GM18505 (cell line): Measurements from ENCODE around the gene TENM4.

Experiments
- ATAC-seq: cut with Tn5 transposase; IDR thresholded peaks from one replicate; pipeline ENCODE4 v1.9.1; 2021; ENCODE audit not compliant: unreplicated experiment
- POLR2A ChIP-seq: IDR thresholded peaks from 4 replicates; pipeline ENCODE4 v1.6.1; 2011; ENCODE audit warnings: borderline replicate concordance; ENCODE audit not compliant: insufficient read depth, insufficient read length; ENCODE audit errors: extremely low read depth

TENM4 gene

DNA sequence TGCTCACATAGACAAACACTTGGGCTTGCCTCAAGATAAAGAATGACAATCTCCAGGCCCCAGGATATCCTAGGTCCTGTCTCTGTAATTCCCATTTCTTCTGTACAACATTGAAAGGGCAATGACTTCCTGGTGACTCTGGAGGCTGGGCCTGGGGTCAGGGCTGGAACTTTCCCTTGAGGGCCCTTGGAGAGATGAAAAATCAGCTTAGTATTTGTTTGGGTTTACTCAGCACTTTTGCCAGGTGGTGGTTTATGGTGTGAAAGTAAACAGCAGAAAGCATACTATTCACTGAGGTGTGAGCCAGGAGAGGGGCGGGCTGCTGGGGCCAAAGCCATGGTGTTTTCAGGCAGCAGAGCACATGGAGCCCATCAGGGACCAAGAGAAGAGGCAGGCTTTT, 651.5 kb downstream of the TENM4 start:
- no peak for TF ChIP-seq POLR2A
- no peak for ATAC-seq

DNA sequence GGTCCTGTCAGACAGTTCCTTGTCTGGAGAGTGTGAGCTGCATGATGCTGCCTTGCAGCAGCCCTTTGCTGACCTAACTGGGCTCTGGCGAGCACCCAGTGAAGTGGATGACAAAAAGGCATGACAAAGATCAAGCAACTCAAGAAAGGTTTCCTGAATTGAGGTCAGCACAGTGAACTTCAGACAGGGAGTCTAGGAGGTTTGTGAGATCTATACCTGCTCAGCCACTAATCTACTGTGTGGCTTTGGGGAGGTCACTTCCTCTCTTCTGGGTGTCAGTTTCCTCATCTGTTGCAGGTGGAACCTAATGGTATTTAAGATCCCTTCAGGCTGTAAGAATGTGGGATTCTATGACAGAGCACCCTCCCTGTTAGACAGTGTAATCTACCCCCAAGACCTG, 652.3 kb downstream of the TENM4 start:
- TF ChIP-seq POLR2A = no peak
- ATAC-seq = no peak

DNA sequence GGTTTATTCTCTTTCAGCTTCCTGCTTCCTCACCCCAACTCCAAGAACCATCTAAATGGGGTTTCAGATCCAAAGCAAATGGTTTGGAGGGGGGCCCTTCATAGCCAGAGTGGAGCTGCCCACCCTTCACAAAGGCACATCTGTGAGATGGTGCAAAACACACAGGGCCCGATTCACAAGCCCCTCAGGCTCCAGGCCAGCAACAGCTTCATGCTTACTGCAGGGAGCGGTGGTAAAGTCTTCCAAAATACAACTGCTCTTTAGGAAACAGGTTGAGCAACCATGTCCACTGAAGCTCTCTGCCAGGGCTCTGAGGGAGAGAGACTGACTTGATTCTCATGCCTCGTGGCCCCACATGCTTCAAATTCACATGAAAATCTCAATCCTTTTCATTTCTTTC, 653.1 kb downstream of the TENM4 start:
- no peak for ATAC-seq
- no peak for TF ChIP-seq POLR2A

- no peak for ATAC-seq
- TF ChIP-seq POLR2A = no peak
Measured at GRCh38 chr11:78786746-78787145, 654.1 kb downstream of the TENM4 start.

GRCh38 chr11:78786086-78786485, 654.7 kb downstream of the TENM4 start:
- no peak for ATAC-seq
- no peak for TF ChIP-seq POLR2A

DNA sequence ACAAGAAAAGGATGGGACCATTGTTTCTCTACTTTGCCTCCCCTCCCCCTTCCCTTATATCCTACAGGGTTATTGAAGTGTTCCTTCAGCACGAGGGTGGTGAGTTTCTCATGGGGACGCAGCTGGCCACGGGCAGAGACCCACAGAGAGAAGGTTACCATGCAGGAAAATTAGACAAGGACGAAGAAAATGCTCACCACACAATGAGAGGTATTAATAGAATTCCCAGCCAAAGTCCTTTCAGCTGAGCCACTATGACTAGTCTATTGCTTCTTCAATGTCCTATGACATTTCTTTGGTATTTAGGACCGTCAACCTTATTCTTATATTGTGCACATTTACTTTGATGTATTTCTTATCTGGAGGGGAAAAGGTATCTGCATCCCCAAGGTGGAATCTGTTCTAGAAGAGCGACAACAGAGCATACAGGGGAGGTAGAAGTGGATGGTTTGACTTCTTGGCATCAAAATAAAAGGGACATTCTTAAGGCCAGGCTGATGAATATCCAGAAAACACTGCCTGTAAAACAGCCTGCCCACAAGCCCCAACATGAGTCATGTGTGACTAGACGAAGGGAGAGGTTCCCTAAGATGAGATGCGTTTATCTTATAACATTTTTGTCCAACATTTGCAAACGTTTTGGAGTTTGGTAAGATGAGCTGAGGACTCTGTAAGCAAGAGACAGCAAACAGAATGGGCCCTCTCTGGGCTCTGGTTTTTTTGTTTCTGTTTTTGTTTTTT, 656.3 kb downstream of the TENM4 start:
- TF ChIP-seq POLR2A = no peak
- ATAC-seq = no peak

DNA sequence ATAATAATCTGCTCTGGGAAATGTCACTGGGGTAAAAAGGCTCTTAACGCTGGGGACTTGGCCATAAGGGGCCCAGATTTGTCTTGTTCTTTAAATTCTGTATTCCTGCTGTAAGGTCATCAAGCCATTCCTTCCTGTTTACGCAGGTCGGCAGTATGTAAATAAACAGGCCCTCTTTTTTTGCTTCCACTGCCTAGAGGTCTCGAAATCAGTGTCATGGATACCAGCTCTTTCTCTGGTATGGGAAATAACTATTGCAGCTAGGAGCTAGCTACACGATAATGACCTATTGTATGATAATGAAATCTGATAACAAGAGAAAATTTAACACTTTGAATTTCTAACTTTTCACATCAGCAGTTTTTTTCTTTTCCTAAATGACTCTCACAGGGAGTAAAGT, 657.0 kb downstream of the TENM4 start:
- no peak for ATAC-seq
- TF ChIP-seq POLR2A = no peak

- TF ChIP-seq POLR2A = no peak
Measured at GRCh38 chr11:78783301-78783700, 657.5 kb downstream of the TENM4 start.

DNA sequence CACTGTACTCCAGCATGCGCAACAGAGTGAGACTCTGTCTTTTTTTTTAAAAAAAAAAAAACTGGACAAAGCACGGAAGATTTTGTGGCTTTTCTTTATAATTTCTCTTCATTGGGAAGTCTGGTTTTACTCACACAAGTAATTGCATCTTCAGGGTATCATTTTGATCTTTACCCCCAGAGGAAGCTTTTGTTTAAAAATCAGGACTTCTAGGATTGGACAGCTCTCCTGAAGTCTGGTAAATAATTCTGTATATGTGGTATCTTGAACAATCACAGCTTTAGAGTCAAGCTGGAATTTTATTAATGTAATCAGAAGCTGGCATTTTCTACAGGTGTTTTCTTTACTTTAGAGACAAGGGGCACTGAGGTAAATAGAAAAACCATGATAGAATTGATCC, 658.1 kb downstream of the TENM4 start:
- TF ChIP-seq POLR2A = no peak
- ATAC-seq = no peak

More at GRCh38 chr11:78783301-78783700, 657.5 kb downstream of the TENM4 start:
- ATAC-seq = no peak

GRCh38 chr11:78780889-78781288, 659.9 kb downstream of the TENM4 start:
- no peak for TF ChIP-seq POLR2A
- ATAC-seq = no peak

DNA sequence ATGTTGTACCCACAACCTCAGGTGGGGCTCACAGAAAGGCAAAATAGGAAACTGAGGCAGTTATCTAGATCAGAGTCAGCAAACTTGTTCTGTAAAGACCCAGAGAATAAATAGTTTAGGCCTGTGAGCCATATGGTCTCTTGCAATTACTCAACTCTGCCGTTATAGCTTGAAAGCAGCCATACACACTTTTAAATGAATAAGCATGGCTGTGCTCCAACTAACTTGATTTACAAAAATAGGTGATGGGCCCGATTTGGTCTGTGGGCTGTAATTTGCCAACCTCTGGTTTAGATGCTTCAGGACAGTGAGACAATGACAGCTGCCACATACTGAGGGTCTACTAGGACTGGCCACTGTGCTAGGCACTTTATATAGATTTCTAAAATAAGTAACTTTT, 667.3 kb downstream of the TENM4 start:
- ATAC-seq = no peak
- no peak for TF ChIP-seq POLR2A

DNA sequence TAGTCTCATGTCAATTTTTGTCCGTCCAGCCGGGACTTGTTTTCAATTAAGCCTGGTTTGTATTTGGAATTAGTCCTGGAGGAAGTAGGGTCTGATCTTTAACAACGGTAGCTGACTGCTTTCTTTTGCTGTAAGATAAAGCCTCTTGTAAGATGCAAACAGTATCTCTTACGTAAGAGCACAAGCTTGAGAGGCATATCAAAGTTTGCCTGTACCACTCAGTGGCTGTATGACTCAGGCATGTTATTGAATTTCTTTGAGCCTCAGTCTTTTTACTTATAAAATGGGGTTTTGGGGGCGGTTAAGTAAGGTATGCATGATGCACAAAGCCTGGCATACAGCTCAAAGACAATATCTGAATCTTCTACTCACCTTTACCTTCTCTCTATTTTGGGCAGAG, 667.8 kb downstream of the TENM4 start:
- no peak for ATAC-seq
- no peak for TF ChIP-seq POLR2A

GRCh38 chr11:78772186-78772585, 668.6 kb downstream of the TENM4 start:
- no peak for ATAC-seq
- no peak for TF ChIP-seq POLR2A

GRCh38 chr11:78770931-78771330, 669.9 kb downstream of the TENM4 start:
- TF ChIP-seq POLR2A = no peak
- no peak for ATAC-seq

- TF ChIP-seq POLR2A = no peak
- ATAC-seq = no peak
Measured at GRCh38 chr11:78768971-78769370, 671.9 kb downstream of the TENM4 start.
